HepG2 (cell line): ENCODE data around the gene KRTAP3-2.

Source experiments
- ADNP ChIP-seq: sonication (generic); formaldehyde crosslinking; IDR thresholded peaks from 2 replicates; pipeline ENCODE4 v1.4.0; 2020; ENCODE audit warnings: missing genetic modification reagents
- HOXA5 ChIP-seq: sonication (generic); formaldehyde crosslinking; IDR thresholded peaks from 2 replicates; pipeline ENCODE4 v1.4.0; 2020; ENCODE audit warnings: missing genetic modification reagents
- POLR2A ChIP-seq, 2 experiments: IDR thresholded peaks; 2 replicates each; pipeline ENCODE4 v1.6.1; 2011; ENCODE audit warnings: low read depth in 2 of 2, low read length in 2 of 2, mild to moderate bottlenecking in 1 of 2, moderate library complexity in 1 of 2; ENCODE audit not compliant: insufficient read depth in 1 of 2
- TCF12 ChIP-seq, 2 experiments: fragments of 450-650 bp in 1 of 2; sonication (generic) in 1 of 2; formaldehyde crosslinking in 1 of 2; IDR thresholded peaks; 2 replicates each; pipeline versions ENCODE4 v1.6.1 to v1.8.0; 2017 to 2022; ENCODE audit warnings: antibody characterized with exemption in 1 of 2, mild to moderate bottlenecking in 1 of 2, missing genetic modification reagents in 1 of 2, moderate library complexity in 1 of 2
- ZNF317 ChIP-seq: sonication (generic); formaldehyde crosslinking; IDR thresholded peaks from 2 replicates; pipeline ENCODE4 v1.5.0; 2020; ENCODE audit warnings: mild to moderate bottlenecking, missing genetic modification reagents
- ZNF772 ChIP-seq: sonication (generic); formaldehyde crosslinking; IDR thresholded peaks from 2 replicates; pipeline ENCODE4 v1.5.0; 2020; ENCODE audit warnings: mild to moderate bottlenecking, missing genetic modification reagents
- TF ChIP-seq, protein P1 (sequence below): IDR thresholded peaks from 2 replicates; pipeline ENCODE4 v1.6.1; 2016; ENCODE audit warnings: low read depth, borderline replicate concordance
- TF ChIP-seq, protein P2 (sequence below): sonication (generic); formaldehyde crosslinking; IDR thresholded peaks from 2 replicates; pipeline ENCODE4 v1.5.1; 2020; ENCODE audit warnings: mild to moderate bottlenecking, missing genetic modification reagents, moderate library complexity

DNA sequence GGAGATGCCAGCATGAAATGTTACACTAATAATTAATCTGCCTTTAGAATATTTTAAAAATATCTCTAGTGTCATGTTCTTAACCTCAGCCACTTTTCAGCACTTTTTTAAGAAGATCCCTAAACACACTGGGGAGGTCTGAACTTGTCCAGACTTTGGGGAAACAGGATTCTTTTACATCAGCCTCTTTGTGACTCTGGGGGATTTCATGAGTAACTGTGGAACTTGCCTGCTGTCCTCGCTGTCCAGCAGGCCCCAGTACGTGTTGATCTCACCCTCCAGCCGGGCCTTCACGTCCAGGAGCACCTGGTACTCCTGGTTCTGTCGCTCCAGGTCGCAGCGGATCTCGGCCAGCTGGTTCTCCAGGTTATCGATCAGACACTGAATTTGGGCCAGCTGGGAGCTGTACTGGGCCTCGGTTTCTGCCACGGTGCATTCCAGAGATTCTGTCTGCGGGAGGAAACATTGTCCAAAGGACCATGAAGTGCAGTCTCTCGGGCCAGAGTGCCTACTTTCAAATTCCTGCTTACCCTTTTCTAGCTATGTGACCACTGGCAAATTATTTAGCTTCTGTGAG lies 21.0 kb downstream of the KRTAP3-2 start:
- TF ChIP-seq ADNP, result no peak
- TF ChIP-seq HOXA5 (CRISPR knock-in tag), result no peak
- no peak for TF ChIP-seq POLR2A (IDR thresholded peaks at IDR 0.05; ENCODE audit: insufficient read depth in 1 of 2, low read depth in 2 of 2, low read length in 2 of 2)
- TF ChIP-seq, protein P1, sequence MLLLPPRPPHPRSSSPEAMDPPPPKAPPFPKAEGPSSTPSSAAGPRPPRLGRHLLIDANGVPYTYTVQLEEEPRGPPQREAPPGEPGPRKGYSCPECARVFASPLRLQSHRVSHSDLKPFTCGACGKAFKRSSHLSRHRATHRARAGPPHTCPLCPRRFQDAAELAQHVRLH (CRISPR knock-in tag), result no peak
- no peak for TF ChIP-seq ZNF317 (CRISPR knock-in tag)
- TF ChIP-seq TCF12 (IDR thresholded peaks at IDR 0.05), result no peak
- TF ChIP-seq TCF12 (CRISPR knock-in tag; IDR thresholded peaks at IDR 0.05), result no peak
- no peak for TF ChIP-seq ZNF772
- TF ChIP-seq, protein P2, sequence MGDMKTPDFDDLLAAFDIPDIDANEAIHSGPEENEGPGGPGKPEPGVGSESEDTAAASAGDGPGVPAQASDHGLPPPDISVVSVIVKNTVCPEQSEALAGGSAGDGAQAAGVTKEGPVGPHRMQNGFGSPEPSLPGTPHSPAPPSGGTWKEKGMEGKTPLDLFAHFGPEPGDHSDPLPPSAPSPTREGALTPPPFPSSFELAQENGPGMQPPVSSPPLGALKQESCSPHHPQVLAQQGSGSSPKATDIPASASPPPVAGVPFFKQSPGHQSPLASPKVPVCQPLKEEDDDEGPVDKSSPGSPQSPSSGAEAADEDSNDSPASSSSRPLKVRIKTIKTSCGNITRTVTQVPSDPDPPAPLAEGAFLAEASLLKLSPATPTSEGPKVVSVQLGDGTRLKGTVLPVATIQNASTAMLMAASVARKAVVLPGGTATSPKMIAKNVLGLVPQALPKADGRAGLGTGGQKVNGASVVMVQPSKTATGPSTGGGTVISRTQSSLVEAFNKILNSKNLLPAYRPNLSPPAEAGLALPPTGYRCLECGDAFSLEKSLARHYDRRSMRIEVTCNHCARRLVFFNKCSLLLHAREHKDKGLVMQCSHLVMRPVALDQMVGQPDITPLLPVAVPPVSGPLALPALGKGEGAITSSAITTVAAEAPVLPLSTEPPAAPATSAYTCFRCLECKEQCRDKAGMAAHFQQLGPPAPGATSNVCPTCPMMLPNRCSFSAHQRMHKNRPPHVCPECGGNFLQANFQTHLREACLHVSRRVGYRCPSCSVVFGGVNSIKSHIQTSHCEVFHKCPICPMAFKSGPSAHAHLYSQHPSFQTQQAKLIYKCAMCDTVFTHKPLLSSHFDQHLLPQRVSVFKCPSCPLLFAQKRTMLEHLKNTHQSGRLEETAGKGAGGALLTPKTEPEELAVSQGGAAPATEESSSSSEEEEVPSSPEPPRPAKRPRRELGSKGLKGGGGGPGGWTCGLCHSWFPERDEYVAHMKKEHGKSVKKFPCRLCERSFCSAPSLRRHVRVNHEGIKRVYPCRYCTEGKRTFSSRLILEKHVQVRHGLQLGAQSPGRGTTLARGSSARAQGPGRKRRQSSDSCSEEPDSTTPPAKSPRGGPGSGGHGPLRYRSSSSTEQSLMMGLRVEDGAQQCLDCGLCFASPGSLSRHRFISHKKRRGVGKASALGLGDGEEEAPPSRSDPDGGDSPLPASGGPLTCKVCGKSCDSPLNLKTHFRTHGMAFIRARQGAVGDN (CRISPR knock-in tag), result no peak
